SK-N-SH (cell line): Measurements from ENCODE around the gene FGFBP1. TPM values are rescaled to one million over a fixed set of nuclear protein-coding genes. Genes with fewer than 3 reads are reported as not detected.

Experiments used
- CTCF ChIA-PET: fragments of 300-600, 350-600 bp; formaldehyde crosslinking; extraction: SDS; loops from one replicate; lab custom pipeline; 2021; lab: Yijun Ruan, JAX
- POLR2A ChIA-PET: fragments of 350-600 bp; sonication (Branson Sonifier 250); formaldehyde crosslinking; extraction: SDS; loops from one replicate; lab custom pipeline; 2020; ENCODE audit warnings: antibody characterized with exemption, inconsistent platforms; lab: Yijun Ruan, JAX
- DNase-seq: peaks from one replicate; pipeline ENCODE4 v3.0.0; 2012
- H2AFZ ChIP-seq: fragments of 200-600 bp; sonication (generic); 2 replicates; pipeline ENCODE4 v1.8.1; 2016; ENCODE audit warnings: antibody characterized with exemption, mild to moderate bottlenecking, low read depth
- H3F3A ChIP-seq: fragments of 200-600 bp; sonication (generic); replicated peaks from 2 replicates; pipeline ENCODE3; 2016; ENCODE audit warnings: antibody characterized with exemption, mild to moderate bottlenecking; ENCODE audit not compliant: insufficient read depth
- H3K27ac ChIP-seq, 2 experiments: fragments of 200-500 bp in 1 of 2; fragments of 200-600 bp in 1 of 2; sonication (Bioruptor generic) in 1 of 2; sonication (generic), shearing (Covaris generic) in 1 of 2; 2 replicates each; pipeline versions ENCODE4 v1.5.1 to v1.6.1; 2014 to 2016; ENCODE audit warnings: low read depth in 2 of 2, inconsistent platforms in 1 of 2, low read length in 1 of 2, mild to moderate bottlenecking in 1 of 2, mixed read lengths in 1 of 2
- H3K27me3 ChIP-seq: fragments of 200-600 bp; sonication (generic), shearing (Covaris generic); 2 replicates; pipeline ENCODE4 v1.6.1; 2016; ENCODE audit warnings: mixed run types; ENCODE audit not compliant: insufficient read depth
- H3K36me3 ChIP-seq, 2 experiments: fragments of 200-500 bp in 1 of 2; fragments of 200-600 bp in 1 of 2; sonication (Bioruptor generic) in 1 of 2; sonication (generic) in 1 of 2; replicated peaks in 1 of 2; 2 replicates each; pipeline versions ENCODE3 to v1.5.1; 2014 to 2016; ENCODE audit warnings: low read length in 1 of 2, mild to moderate bottlenecking in 1 of 2; ENCODE audit not compliant: insufficient read depth in 2 of 2, control insufficient read depth in 1 of 2
- H3K4me1 ChIP-seq, 2 experiments: fragments of 200-500 bp in 1 of 2; fragments of 200-600 bp in 1 of 2; sonication (Bioruptor generic) in 1 of 2; sonication (generic), shearing (Covaris generic) in 1 of 2; 2 replicates each; pipeline versions ENCODE4 v1.5.1 to v1.6.1; 2014 to 2016; ENCODE audit warnings: low read depth in 1 of 2, low read length in 1 of 2, mixed run types in 1 of 2; ENCODE audit not compliant: insufficient read depth in 2 of 2, control insufficient read depth in 1 of 2
- H3K4me2 ChIP-seq: fragments of 200-600 bp; sonication (generic), shearing (Covaris generic); 2 replicates; pipeline ENCODE4 v1.6.1; 2017; ENCODE audit warnings: mixed run types
- H3K4me3 ChIP-seq, 2 experiments: fragments of 200-500 bp in 1 of 2; fragments of 200-600 bp in 1 of 2; sonication (Bioruptor generic) in 1 of 2; sonication (generic), shearing (Covaris generic) in 1 of 2; 2 replicates each; pipeline versions ENCODE4 v1.5.1 to v1.8.1; 2014 to 2016; ENCODE audit warnings: low read depth in 2 of 2, inconsistent platforms in 1 of 2, low read length in 1 of 2, mild to moderate bottlenecking in 1 of 2, mixed read lengths in 1 of 2, moderate library complexity in 1 of 2
- H3K79me2 ChIP-seq: fragments of 200-600 bp; sonication (generic); 2 replicates; pipeline ENCODE4 v1.8.1; 2017; ENCODE audit warnings: mild to moderate bottlenecking; ENCODE audit not compliant: insufficient read depth
- H3K9ac ChIP-seq: fragments of 200-600 bp; sonication (generic); 2 replicates; pipeline ENCODE4 v1.6.1; 2017; ENCODE audit warnings: mixed run types
- H3K9me2 ChIP-seq: fragments of 200-600 bp; sonication (generic); 2 replicates; pipeline ENCODE4 v1.6.1; 2017; ENCODE audit warnings: mixed run types
- H3K9me3 ChIP-seq: fragments of 200-600 bp; sonication (generic); 2 replicates; pipeline ENCODE4 v1.6.1; 2017; ENCODE audit warnings: mixed run types, mild to moderate bottlenecking, moderate library complexity
- H4K20me1 ChIP-seq: fragments of 200-600 bp; sonication (generic); 2 replicates; pipeline ENCODE4 v1.6.1; 2017; ENCODE audit warnings: mild to moderate bottlenecking, mixed run types; ENCODE audit not compliant: insufficient read depth
- ELF1 ChIP-seq: IDR thresholded peaks from 2 replicates; pipeline ENCODE4 v1.4.0; 2012
- EZH2phosphoT487 ChIP-seq: fragments of 200-600 bp; sonication (generic); IDR thresholded peaks from 2 replicates; pipeline ENCODE4 v1.6.1; 2017; ENCODE audit warnings: low read depth, mixed run types, mild to moderate bottlenecking, antibody characterized with exemption, moderate library complexity, borderline replicate concordance
- FOSL2 ChIP-seq: IDR thresholded peaks from 2 replicates; pipeline ENCODE4 v1.4.0; 2012; ENCODE audit warnings: low read depth, mild to moderate bottlenecking, moderate library complexity, borderline replicate concordance
- MEF2A ChIP-seq: IDR thresholded peaks from 2 replicates; pipeline ENCODE4 v1.4.0; 2012; ENCODE audit warnings: low read depth, borderline replicate concordance
- NRF1 ChIP-seq: IDR thresholded peaks from 2 replicates; pipeline ENCODE4 v1.6.1; 2012; ENCODE audit warnings: low read depth, mild to moderate bottlenecking, low read length
- POLR2AphosphoS5 ChIP-seq: IDR thresholded peaks from 2 replicates; pipeline ENCODE4 v1.6.1; 2012; ENCODE audit warnings: low read depth, low read length
- RAD21 ChIP-seq: IDR thresholded peaks from 2 replicates; pipeline ENCODE4 v1.6.1; 2012; ENCODE audit warnings: mild to moderate bottlenecking, low read length
- RFX5 ChIP-seq: IDR thresholded peaks from 2 replicates; pipeline ENCODE4 v1.6.1; 2012; ENCODE audit warnings: mild to moderate bottlenecking, improper control_type of control experiment, low read length
- WGBS: methylation state at CpG from one replicate; pipeline ENCODE4 v1.1.6; 2017; ENCODE audit warnings: low lambda C conversion rate; 5-methylcytosine and 5-hydroxymethylcytosine counted together
- polyA plus RNA-seq, 3 experiments: library from polyadenylated mRNA; depleted of rRNA; stranded (reverse); fragments of >200 nt; gene quantifications; 2 replicates each; pipeline ENCODE4 v1.2.3, GENCODE V29; 2012
- TF ChIP-seq, protein P1 (sequence below): IDR thresholded peaks from 2 replicates; pipeline ENCODE4 v1.4.0; 2012; ENCODE audit warnings: low read depth
- TF ChIP-seq, protein P2 (sequence below): IDR thresholded peaks from 2 replicates; pipeline ENCODE4 v1.4.0; 2012; ENCODE audit warnings: low read depth, borderline replicate concordance
- TF ChIP-seq, protein P3 (sequence below): IDR thresholded peaks from 2 replicates; pipeline ENCODE4 v1.6.1; 2012; ENCODE audit warnings: mild to moderate bottlenecking, low read depth, low read length, moderate library complexity

FGFBP1 gene
- polyA plus RNA-seq, 1 of the 3 experiments (the other 2 are of a cell fraction): 0.13 TPM

DNA sequence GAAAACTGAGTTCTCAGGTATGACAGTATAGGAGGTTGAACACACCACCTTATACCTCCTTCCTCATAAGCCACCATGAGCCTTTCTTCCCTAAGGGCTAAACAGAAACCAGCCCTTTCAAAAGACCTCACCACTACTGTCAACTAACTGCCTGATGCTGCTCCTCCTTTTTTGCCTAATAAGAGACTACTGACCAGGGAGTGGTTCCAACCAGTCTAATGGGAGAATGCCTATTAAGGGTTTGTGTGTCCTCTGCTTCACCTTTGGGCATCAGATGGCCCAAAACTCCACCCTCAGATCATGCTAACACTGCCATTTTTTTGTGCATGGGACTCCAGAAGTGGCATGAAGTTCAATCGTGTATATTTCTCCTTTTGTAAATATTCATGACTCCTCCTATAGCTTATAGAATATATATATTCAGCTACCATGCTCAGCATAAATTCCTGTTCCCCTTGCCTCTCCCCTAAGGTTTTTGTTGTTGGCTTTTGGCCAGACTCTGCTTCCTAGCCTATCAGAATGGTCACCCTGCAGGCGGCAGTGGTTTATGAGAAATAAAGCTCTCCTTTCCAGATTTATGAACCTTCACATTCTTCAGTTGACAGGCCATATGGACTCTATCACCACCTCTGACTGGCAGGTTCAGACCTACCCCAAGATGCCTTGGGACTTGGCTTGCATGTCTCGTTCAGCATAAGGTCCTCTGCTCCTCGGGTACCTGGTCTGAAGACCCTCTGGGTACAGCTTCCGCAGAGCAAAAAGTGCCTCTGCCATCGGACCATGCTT, 28.2 kb downstream of the FGFBP1 start:
- no peaks in the 10 kb centered on the region for H3K9me2 ChIP-seq
- H4K20me1 ChIP-seq: no peaks in the 10 kb centered on the region
- H3K27me3 ChIP-seq: no peaks in the 10 kb centered on the region
- ChIA-PET POLR2A (no interaction called here), CTCF (interaction anchor here (0.6 to 3.5 kb wide), 3 partner anchors 28 to 201 kb away, joined by 3 to 21 read pairs (median 5); no protein-coding TSS in a partner anchor)
- no peaks in the 10 kb centered on the region for H3K9me3 ChIP-seq
- H3K4me2 ChIP-seq: no peak overlapping the region
- no peaks in the 10 kb centered on the region for H3K36me3 ChIP-seq
- TF ChIP-seq, protein P1, sequence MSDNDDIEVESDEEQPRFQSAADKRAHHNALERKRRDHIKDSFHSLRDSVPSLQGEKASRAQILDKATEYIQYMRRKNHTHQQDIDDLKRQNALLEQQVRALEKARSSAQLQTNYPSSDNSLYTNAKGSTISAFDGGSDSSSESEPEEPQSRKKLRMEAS: no peak
- TF ChIP-seq POLR2AphosphoS5 (no peak), FOSL2 (no peak), RFX5 (no peak), ELF1 (no peak), NRF1 (no peak), MEF2A (no peak), RAD21 (no peak), EZH2phosphoT487 (no peak)
- TF ChIP-seq, protein P2, sequence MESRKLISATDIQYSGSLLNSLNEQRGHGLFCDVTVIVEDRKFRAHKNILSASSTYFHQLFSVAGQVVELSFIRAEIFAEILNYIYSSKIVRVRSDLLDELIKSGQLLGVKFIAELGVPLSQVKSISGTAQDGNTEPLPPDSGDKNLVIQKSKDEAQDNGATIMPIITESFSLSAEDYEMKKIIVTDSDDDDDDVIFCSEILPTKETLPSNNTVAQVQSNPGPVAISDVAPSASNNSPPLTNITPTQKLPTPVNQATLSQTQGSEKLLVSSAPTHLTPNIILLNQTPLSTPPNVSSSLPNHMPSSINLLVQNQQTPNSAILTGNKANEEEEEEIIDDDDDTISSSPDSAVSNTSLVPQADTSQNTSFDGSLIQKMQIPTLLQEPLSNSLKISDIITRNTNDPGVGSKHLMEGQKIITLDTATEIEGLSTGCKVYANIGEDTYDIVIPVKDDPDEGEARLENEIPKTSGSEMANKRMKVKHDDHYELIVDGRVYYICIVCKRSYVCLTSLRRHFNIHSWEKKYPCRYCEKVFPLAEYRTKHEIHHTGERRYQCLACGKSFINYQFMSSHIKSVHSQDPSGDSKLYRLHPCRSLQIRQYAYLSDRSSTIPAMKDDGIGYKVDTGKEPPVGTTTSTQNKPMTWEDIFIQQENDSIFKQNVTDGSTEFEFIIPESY: no peak
- TF ChIP-seq, protein P3, sequence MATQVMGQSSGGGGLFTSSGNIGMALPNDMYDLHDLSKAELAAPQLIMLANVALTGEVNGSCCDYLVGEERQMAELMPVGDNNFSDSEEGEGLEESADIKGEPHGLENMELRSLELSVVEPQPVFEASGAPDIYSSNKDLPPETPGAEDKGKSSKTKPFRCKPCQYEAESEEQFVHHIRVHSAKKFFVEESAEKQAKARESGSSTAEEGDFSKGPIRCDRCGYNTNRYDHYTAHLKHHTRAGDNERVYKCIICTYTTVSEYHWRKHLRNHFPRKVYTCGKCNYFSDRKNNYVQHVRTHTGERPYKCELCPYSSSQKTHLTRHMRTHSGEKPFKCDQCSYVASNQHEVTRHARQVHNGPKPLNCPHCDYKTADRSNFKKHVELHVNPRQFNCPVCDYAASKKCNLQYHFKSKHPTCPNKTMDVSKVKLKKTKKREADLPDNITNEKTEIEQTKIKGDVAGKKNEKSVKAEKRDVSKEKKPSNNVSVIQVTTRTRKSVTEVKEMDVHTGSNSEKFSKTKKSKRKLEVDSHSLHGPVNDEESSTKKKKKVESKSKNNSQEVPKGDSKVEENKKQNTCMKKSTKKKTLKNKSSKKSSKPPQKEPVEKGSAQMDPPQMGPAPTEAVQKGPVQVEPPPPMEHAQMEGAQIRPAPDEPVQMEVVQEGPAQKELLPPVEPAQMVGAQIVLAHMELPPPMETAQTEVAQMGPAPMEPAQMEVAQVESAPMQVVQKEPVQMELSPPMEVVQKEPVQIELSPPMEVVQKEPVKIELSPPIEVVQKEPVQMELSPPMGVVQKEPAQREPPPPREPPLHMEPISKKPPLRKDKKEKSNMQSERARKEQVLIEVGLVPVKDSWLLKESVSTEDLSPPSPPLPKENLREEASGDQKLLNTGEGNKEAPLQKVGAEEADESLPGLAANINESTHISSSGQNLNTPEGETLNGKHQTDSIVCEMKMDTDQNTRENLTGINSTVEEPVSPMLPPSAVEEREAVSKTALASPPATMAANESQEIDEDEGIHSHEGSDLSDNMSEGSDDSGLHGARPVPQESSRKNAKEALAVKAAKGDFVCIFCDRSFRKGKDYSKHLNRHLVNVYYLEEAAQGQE: no peak
- H3K4me1 ChIP-seq: peaks cover 0 to 10% of the 10 kb centered on the region in 2 experiments; a peak in 3 of 4 replicates
- peaks cover 3% of the 10 kb centered on the region for H3F3A ChIP-seq
- WGBS: 80% methylated on average over 5 of the region's 6 CpGs
- no peak overlapping the region for H3K9ac ChIP-seq
- no peak overlapping the region for H3K27ac ChIP-seq
- H2AFZ ChIP-seq: no peak overlapping the region
- DNase-seq: no peak
- H3K79me2 ChIP-seq: no peaks in the 10 kb centered on the region
- no peak overlapping the region for H3K4me3 ChIP-seq
